HepG2 (cell line): Measurements from ENCODE around the gene INHA. TPM values are rescaled to one million over a fixed set of nuclear protein-coding genes. Genes with fewer than 3 reads are reported as not detected.
A peak's percentile ranks its signal among the peaks of the same experiment; 100 is the strongest.

Source experiments
- ATF6 ChIP-seq: sonication (generic); formaldehyde crosslinking; conservative IDR thresholded peaks from 2 replicates; pipeline ENCODE4 v1.4.0; 2020; ENCODE audit warnings: missing genetic modification reagents
- FOXO1 ChIP-seq: sonication (generic); formaldehyde crosslinking; IDR thresholded peaks from 2 replicates; pipeline ENCODE4 v1.4.0; 2020; ENCODE audit warnings: missing genetic modification reagents
- KDM4B ChIP-seq: sonication (generic); formaldehyde crosslinking; IDR thresholded peaks from 2 replicates; pipeline ENCODE4 v1.4.0; 2020; ENCODE audit warnings: missing genetic modification reagents
- LCORL ChIP-seq, 2 experiments: fragments of 450-650 bp in 1 of 2; sonication (generic) in 1 of 2; formaldehyde crosslinking in 1 of 2; IDR thresholded peaks; 2 replicates each; pipeline versions ENCODE4 v1.5.0 to v1.6.1; 2017 to 2020; ENCODE audit warnings: antibody characterized with exemption in 1 of 2, missing genetic modification reagents in 1 of 2
- MYPOP ChIP-seq: sonication (generic); formaldehyde crosslinking; IDR thresholded peaks from 2 replicates; pipeline ENCODE4 v1.8.1; 2023; ENCODE audit warnings: mild to moderate bottlenecking, moderate library complexity, missing genetic modification reagents
- SNAI1 ChIP-seq: sonication (generic); formaldehyde crosslinking; IDR thresholded peaks from 2 replicates; pipeline ENCODE4 v1.5.0; 2020; ENCODE audit warnings: mild to moderate bottlenecking, missing genetic modification reagents, borderline replicate concordance
- SRSF1 ChIP-seq: fragments of 200-400 bp; formaldehyde crosslinking; optimal IDR thresholded peaks from 2 replicates; pipeline ENCODE3; 2017; ENCODE audit warnings: mild to moderate bottlenecking, low read depth, low read length, moderate library complexity
- TARDBP ChIP-seq: sonication (generic); formaldehyde crosslinking; IDR thresholded peaks from 2 replicates; pipeline ENCODE4 v1.8.0; 2022; ENCODE audit warnings: mild to moderate bottlenecking, missing genetic modification reagents
- USF2 ChIP-seq, 2 experiments: sonication (generic) in 1 of 2; formaldehyde crosslinking in 1 of 2; IDR thresholded peaks; 2 replicates each; pipeline versions ENCODE4 v1.5.1 to v1.6.1; 2011 to 2020; ENCODE audit warnings: borderline replicate concordance in 1 of 2, low read depth in 1 of 2, low read length in 1 of 2, mild to moderate bottlenecking in 1 of 2, missing genetic modification reagents in 1 of 2, moderate library complexity in 1 of 2
- ZNF18 ChIP-seq: sonication (generic); formaldehyde crosslinking; IDR thresholded peaks from 2 replicates; pipeline ENCODE4 v1.8.0; 2022; ENCODE audit warnings: mild to moderate bottlenecking, missing genetic modification reagents; ENCODE audit not compliant: insufficient replicate concordance
- polyA plus RNA-seq, 8 experiments: library from polyadenylated mRNA; depleted of rRNA in 3 of 8; stranded (reverse) in 7 of 8; unstranded in 1 of 8; fragments of >200 nt; fragmentation: Illumina TruSeq in 4 of 8; extraction: Trizol in 4 of 8; gene quantifications; 2 replicates each; pipeline versions ENCODE4 v1.2.1 to v1.2.3, GENCODE V29; 2011 to 2016; ENCODE audit warnings: low read depth in 4 of 8, missing spikeins in 1 of 8, mixed read lengths in 1 of 8; ENCODE audit not compliant: insufficient read depth in 1 of 8
- total RNA-seq, 5 experiments: library from RNA; depleted of rRNA; stranded (reverse); fragments of >200 nt; fragmentation: Illumina TruSeq; extraction: Trizol; gene quantifications; 2 replicates each; pipeline ENCODE4 v1.2.3, GENCODE V29; 2016; ENCODE audit warnings: low read depth in 1 of 5
- TF ChIP-seq, protein P1 (sequence below): sonication (generic); formaldehyde crosslinking; IDR thresholded peaks from 2 replicates; pipeline ENCODE4 v1.4.0; 2020; ENCODE audit warnings: missing genetic modification reagents

The INHA gene
- total and polyA plus RNA-seq, 2 of the 13 experiments (the other 11 are each of a cell fraction or from before 2014, with no cell fraction given) = 4.1 to 15.2 TPM

GRCh38 chr2:219572237-219573001 is at the start of gene INHA (continued):
- TF ChIP-seq USF2 (IDR thresholded peaks at IDR 0.05; ENCODE audit: low read depth, low read length) (no peak), USF2 (CRISPR knock-in tag; IDR thresholded peaks at IDR 0.05; ENCODE audit: borderline replicate concordance) (no peak), SNAI1 (CRISPR knock-in tag) (0 out of 2 replicates have a peak, but pooled peaks have one; percentile 0), LCORL (IDR thresholded peaks at IDR 0.05) (no peak), LCORL (CRISPR knock-in tag; IDR thresholded peaks at IDR 0.05) (0 out of 2 replicates have a peak, but pooled peaks have one; percentile 9), FOXO1 (CRISPR knock-in tag) (no peak), SRSF1 (peak; percentile 12), MYPOP (CRISPR knock-in tag) (no peak), ZNF18 (CRISPR knock-in tag) (peak; percentile 6), TARDBP (CRISPR knock-in tag) (no peak), KDM4B (no peak), ATF6 (CRISPR knock-in tag) (no peak)
- TF ChIP-seq, protein P1, sequence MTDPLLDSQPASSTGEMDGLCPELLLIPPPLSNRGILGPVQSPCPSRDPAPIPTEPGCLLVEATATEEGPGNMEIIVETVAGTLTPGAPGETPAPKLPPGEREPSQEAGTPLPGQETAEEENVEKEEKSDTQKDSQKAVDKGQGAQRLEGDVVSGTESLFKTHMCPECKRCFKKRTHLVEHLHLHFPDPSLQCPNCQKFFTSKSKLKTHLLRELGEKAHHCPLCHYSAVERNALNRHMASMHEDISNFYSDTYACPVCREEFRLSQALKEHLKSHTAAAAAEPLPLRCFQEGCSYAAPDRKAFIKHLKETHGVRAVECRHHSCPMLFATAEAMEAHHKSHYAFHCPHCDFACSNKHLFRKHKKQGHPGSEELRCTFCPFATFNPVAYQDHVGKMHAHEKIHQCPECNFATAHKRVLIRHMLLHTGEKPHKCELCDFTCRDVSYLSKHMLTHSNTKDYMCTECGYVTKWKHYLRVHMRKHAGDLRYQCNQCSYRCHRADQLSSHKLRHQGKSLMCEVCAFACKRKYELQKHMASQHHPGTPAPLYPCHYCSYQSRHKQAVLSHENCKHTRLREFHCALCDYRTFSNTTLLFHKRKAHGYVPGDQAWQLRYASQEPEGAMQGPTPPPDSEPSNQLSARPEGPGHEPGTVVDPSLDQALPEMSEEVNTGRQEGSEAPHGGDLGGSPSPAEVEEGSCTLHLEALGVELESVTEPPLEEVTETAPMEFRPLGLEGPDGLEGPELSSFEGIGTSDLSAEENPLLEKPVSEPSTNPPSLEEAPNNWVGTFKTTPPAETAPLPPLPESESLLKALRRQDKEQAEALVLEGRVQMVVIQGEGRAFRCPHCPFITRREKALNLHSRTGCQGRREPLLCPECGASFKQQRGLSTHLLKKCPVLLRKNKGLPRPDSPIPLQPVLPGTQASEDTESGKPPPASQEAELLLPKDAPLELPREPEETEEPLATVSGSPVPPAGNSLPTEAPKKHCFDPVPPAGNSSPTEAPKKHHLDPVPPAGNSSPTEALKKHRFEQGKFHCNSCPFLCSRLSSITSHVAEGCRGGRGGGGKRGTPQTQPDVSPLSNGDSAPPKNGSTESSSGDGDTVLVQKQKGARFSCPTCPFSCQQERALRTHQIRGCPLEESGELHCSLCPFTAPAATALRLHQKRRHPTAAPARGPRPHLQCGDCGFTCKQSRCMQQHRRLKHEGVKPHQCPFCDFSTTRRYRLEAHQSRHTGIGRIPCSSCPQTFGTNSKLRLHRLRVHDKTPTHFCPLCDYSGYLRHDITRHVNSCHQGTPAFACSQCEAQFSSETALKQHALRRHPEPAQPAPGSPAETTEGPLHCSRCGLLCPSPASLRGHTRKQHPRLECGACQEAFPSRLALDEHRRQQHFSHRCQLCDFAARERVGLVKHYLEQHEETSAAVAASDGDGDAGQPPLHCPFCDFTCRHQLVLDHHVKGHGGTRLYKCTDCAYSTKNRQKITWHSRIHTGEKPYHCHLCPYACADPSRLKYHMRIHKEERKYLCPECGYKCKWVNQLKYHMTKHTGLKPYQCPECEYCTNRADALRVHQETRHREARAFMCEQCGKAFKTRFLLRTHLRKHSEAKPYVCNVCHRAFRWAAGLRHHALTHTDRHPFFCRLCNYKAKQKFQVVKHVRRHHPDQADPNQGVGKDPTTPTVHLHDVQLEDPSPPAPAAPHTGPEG (CRISPR knock-in tag) = 0 out of 2 replicates have a peak, but pooled peaks have one; percentile 18
